Stimulated activated CD4-positive, alpha-beta T cell treated with anti-CD3 and anti-CD28 coated beads, Interleukin-4, amount 100 ng/mL, for 48 hours (primary cell): ENCODE results near the gene ZNF511.
"Not testable (repeated sequence)": the region's sequence is repeated elsewhere in the genome, so short reads cannot be mapped to it uniquely, and the experiment has no call there.

Experiments used
- DNase-seq, 2 donors: peaks; one replicate each; pipeline ENCODE4 v3.0.0-alpha.2; 2020; ENCODE audit warnings: low read depth in 2 of 2

The ZNF511 gene, protein sequence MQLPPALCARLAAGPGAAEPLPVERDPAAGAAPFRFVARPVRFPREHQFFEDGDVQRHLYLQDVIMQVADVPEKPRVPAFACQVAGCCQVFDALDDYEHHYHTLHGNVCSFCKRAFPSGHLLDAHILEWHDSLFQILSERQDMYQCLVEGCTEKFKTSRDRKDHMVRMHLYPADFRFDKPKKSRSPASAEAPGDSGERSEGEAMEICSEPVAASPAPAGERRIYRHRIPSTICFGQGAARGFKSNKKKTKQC

DNA sequence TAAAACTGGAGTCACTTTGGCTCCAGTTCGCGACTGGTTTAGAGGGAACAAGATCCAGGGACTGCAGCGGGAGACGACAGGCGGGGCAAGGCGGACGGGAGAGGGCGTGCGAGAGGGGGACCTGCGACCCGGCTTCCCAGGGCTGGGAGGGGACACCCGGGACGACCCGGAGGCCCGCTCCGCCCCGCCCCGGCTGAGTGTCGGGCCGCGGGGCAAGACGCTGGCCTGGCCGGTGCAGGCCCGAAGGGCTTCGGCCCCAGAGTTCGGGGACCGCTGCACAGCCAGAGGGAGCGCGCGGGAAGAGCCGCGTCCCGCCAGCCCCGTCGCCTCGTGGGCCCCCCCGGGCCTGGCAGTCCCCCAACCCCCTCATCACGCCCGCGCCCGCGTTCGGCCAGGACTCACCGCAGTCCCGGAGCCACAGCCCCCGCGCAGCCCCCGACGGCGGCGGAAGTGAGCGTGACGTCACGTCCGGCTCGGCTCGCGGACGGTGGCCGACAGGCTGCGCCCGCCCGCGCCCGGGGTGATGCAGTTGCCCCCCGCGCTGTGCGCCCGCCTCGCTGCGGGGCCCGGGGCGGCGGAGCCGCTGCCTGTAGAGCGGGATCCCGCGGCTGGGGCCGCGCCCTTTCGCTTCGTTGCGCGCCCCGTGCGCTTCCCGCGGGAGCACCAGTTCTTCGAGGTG lies at the start of gene ZNF511, which contains the start of gene TUBGCP2:
Gene ZNF511 (plus strand): TSS at position 494 of the 679 bp plus-strand sequence. CDS start 30 bp downstream, at position 524.
Gene TUBGCP2 (minus strand): TSS at position 452 of the 679 bp plus-strand sequence. CDS start 5,931 bp downstream, outside the sequence.
- peak; percentile 82 to 84 for DNase-seq

DNA sequence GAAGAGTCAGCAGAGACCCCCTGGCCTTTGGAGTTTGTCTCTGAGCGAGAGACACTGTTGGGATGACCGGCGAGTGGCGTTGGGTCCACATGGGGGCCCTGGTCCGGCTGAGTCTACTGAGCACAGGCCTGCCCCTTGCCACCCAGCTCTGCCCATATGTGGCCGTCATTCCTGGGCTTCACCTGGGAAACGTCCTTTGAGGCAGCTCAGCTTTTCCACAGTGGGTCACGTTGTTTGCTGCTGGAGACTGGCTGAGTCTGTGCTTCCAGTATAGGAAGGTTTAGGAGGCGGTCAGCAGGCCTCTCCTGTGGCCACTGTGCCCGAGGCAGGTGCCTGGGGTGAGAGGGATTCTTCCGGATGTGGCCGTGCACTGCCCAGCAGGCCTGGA lies 49.1 kb upstream of the ZNF511 start:
- no peak for DNase-seq

DNA sequence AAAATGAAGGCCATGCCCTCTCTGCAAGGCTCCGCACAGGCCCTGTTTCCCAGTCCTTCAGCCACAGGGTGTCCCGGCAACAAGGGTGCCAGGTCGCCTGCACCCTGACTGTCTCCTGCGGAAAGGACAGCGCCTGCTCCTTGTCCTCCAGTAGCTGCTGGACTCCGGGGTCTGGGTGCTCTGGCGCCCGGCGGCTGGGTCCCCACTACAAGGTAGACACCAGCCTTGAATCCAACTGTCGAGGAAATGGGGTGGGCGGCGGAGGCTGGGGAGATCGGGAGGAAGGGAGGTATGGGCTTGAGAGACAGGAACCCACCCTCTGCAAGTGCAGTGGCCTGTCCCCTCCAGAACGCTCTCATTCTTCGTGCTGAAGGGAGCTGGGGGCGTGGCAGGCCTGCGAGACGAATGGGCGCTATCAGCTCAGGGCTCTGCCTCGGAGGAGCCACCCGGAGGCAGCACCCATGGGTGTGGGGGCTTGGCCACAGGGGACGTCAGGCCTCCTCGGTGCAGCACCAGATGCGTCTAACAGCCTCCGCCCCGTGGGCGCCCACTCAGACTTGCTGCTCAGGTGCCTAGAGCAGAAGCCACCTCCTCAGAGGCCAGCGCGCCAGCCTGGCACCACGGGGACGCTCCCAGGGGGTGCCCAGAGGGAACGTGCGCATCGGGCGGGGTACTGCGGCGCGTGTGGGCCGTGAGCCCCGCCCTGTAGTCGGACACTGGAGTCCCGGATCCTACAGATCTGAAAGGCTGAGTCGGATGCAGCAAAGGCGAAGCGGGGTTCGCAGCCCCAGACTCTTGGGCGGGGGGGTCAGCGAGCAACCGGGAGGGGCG lies 47.6 kb upstream of the ZNF511 start:
- peak; percentile 57 to 65 for DNase-seq

DNA sequence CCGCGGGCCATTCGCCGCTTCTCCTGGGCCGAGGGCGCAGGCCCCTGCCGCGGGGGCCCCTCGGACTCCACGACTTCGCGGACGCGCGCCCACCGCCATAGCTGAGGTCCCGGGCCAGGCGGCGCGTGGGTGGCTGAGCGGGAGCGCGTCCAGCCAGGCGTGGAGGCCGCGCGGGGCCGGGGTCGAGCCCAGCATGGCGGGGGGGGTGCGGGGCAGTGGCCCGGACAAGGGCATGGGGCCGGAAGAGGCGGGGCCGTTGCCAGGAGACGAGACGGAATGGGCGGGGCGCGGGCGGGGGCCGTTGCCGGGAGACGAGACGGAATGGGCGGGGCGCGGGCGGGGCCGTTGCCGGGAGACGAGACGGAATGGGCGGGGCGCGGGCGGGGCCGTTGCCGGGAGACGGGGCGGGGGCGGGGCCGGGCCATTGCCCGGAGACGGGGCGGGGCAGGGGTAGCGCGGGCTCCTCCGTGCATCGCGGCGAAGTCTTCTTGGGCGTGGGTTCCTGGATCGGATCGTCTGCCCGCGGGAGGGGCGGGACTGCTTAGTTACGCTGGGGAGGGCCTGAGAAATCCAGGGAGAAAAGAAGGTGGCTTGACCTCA lies 46.9 kb upstream of the ZNF511 start:
- peak; percentile 78 to 85 for DNase-seq

DNA sequence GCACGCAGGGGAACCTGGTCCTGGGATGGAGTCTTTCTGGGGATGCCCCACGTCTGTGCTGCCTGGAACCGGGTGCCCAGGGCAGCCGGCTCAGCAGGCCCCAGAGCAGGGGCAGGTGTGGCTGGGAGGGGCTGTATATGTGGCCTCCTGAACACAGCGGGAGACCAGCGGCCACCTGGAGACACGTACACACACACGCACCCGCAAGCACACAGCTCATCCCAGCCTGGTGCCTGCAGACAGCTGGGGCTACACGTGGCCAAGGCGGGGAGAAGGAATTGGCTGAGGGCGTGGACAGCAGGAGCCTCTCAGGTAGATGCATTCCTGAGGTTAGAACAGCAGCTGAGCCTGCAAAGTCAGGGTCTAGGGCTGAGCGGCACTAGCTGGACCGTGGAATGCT lies 46.0 kb upstream of the ZNF511 start:
- no peak for DNase-seq

DNA sequence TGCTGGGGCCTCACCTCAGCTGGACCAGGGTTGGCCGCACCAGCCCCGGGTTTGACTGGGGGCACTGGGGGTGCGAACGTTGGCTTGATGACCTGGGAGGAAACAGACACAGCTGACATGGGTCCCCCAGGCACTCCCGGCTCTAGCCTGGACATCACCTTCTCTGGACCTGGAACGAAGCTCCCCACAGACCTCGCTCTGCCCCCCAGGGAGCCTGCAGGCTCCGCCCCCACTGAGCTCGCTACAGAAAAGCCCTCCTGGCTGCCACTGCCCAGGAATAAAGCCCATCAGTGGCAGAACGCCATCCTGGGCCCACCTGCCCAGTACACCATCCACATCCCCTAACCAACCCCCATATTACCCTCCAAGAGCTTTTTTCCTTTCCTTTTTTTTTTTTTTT lies 45.0 kb upstream of the ZNF511 start:
- no peak for DNase-seq

DNA sequence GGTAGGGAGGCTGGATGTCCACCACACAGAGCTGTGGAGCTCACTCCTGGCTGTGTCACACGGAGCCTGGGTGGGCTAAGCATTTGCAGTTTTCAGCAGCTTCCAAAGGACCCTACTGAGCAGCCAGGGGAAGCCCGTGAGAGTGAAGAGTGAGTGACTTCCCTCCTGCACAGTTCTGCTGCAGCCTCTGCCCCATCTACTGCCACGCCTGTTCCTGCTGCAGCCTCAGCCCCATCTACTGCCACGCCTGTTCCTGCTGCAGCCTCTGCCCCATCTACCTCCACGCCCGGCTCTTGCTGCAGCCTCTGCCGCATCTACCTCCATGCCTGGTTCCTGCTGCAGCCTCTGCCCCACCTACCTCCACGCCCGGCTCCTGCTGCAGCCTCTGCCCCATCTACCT lies 44.3 kb upstream of the ZNF511 start:
- DNase-seq, result no peak

DNA sequence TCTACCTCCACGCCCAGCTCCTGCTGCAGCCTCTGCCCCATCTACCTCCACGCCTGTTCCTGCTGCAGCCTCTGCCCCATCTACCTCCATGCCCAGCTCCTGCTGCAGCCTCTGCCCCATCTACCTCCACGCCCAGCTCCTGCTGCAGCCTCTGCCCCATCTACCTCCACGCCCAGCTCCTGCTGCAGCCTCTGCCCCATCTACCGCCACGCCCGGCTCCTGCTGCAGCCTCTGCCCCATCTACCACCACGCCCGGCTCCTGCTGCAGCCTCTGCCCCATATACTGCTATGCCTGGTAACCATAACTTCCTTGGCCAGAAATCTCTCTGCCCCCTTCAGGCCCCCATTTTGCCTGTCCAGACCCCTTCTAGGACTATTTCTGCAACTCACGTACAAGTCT lies 43.7 kb upstream of the ZNF511 start:
- not testable (repeated sequence) for DNase-seq

DNA sequence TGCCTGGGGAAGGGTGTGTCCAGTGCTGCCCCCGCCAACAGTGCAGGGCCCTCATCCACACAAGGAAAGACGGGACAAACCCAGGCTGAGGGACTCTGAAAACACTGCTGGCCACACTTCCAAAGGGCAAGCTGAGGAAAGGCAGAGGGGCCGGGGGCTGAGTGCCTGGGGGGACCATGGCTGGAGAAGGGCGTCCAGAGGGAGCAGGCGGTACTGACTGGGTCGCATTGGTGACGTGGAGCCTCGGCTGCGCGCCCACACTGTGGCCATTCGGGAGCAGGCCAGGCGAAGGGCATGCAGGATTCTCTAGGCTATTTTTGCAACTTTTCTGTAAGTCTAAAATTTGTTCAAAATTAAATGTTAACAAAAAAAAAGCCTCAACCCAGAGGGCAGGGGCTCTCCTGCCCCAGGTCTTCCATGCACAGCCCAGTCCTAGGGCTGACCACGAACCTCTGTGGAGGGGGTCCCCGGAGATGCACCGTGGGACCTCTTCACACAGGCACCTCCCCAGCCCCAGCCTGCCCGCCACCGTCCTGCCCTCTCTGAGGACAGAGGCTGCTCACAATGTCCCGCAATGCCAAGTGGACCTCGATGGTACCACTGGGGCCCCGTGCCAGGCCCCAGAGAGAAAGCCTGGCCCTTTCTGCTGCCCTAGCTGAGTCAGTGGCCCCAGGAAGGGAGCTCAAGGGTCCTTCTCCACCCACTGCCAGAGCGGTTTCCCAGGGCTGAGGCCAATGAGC lies 42.5 kb upstream of the ZNF511 start:
- DNase-seq, result no peak

DNA sequence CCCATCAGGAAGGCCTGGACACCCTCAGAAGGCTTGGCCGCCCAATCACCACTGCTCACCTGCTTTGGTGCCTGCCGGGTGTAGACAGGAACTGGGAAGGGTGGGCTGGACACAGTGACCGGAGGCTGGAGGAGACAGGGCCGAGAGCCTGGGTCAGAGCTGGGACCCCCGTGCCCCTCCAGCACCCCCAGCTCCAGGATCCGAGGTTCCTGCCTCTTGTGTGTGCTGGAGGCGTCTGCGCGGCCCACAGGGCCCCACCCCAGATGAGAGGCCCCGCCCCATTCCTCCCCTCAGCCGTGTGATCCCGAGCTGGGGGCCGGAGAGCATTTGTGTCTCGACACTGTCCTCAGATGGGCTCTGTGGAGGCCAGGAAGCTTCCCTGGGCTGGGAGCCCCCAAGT lies 41.4 kb upstream of the ZNF511 start:
- no peak for DNase-seq

DNA sequence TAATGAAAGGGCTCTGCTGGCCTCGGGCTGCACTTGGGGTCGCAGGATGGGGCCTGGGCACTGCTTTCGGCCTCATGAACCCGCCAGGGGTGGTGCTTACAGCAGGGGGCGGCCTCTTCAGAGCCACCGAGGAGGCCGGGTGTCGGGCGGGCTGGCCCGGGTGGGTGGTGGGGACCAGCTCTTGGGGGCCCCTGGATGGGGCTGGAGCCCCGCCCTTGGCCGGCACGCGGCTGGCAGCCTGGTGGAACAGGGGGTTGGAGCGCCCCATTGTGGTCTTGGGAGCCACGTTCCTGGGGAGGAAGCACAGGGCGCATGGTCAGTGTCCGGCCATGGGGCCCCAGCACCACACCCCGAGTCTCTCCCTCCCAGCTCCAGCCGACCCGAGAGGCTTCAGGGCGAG lies 40.9 kb upstream of the ZNF511 start:
- no peak for DNase-seq

DNA sequence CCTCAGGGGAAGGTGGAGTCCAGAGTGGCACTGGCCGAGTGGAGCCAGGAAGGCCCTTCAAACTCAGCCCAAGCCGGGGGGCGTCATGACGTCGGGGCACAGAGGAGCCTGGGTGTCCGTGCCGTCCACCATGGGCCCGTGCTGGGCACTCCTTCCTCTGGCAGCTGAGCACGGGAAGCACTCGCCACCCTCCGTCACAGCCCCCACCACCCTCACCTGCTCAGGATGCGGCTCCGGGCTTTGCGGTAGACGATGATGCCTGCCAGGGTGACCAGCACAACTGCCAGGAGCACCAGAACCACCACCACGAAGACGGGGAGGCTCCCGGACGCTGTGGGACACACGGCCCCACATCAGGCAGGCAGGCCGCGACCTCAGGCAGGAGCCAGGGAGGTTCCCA lies 40.2 kb upstream of the ZNF511 start:
- DNase-seq, result no peak

DNA sequence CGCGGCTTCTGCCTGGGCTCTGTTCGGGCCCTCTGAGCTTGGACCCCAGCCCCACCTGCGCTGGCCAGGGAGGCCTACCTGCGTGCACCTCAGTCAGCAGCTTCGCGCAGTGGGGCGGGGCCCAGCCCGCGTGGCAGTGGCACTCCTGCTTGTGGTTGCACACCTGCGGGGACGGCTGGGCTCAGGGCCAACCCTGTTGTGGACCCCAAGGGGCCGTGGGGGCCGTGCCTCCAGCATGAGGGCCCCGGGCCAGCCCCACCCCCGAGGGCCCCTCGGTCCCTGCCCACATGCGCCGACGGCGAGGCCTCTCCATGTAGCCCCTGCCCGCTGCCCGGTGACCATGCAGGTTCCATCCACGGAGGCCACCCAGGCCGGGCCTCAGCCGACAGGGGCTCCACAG lies 39.3 kb upstream of the ZNF511 start:
- DNase-seq, result no peak

DNA sequence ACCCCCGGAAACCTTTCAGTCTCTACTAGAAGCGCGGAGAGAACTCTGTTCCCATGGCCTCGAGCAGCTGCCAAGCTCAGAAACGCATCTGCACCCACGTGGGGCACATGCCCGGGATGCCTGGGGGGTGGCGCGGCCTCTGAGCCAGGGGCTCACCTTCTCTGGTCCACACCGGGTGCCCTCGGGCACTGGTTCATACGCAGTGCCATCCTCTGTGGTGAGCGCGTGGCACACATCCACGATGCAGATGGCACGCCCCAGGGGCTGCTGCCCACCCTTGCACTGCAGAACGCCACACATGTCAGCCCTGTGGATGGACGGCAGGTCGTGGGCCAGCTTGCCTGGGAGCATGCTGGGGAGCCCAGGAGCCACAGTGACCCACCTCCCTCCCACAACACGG lies 38.5 kb upstream of the ZNF511 start:
- DNase-seq, result no peak

DNA sequence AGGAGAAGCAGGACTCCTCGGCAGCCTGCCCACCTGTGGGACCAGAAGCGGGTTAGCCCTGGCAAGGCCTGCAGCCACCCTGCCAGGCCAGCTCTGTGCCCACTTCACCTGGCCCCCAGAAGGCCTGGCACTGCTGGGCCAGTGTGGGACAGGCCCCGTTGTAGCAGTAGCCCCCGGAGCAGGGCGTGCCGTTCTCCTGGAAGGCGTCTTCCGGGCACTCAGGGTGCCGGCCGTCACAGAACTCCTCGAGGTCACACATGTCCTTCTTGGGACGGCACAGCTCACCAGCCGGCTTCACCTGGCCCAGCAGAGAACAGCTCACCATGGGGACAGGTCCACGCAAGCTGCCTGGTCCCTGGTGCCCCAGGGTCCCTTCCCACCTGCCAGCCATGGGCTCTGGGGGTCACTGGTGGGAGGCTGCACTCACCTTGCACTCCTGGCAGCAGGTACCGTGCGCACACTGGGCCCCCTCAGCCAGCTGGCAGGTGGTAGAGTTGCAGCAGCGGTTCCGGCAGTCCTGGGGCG lies 37.9 kb upstream of the ZNF511 start:
- DNase-seq, result no peak

DNA sequence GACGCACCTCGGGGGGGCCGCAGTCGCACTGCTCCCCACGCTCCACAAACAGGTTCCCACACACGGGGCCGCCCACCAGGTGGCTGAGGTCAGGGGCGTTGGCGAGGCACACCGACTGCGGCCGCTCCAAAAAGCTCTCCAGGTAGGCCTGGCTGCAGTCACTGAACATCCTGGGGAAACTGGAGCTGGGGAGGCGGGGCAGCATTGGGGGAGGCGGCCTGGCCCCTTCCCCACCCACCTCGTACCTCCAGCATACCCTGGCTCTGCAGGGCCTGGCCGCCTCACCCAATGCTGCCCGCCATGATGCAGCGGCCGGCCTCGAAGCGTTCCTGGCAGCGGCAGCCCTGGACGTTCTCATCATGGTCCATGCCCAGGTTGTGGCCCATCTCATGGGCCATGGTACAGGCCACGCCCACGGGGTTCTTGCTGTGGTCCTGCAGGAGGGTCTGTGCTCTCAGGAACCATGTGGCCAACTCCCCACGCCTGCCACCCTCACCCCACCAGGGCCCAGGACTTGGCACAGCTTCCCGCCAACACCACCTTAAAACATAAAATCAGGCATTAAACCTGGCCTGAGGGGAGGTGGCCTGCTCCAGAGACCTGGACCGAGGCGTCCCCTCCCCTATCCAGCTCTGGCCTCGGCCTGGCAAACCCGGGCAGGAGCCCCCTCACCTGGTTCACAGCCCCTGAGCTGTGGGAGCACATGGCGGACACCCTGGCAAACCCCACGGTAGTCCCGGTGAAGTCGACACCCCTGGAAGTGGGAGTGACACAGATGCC lies 37.0 kb upstream of the ZNF511 start:
- DNase-seq, result no peak

DNA sequence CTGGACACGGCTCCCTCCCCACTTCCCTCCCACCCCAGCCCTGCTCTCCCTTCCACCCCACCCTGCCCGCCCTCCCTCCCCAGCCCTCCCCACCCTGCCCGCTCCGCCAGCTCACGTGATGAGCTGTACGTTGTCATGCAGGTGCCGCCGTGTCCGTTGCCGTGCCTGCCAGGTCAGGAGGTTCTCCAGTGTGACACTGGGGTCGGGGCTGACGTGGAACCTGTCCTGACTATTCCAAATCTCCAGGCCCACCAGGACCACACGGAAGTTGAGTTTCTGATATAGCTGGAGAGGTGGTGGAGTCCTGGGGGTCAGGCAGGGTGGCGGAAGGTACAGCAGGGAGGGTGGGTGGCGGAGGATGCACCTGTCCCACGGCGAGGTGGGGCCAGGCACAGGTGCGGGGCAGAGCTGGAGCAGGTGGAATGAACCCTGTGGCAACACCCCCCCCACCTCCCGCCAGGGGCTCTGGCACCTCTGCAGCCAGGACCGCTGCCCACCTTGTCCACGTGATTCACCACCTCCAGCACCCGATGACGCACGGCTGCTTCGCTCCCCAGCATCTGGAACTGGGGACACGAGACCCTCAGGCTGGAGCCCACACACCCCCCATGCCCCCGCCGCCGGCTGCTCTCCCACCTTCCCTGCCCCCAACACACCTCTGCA lies 36.3 kb upstream of the ZNF511 start:
- DNase-seq, result no peak

DNA sequence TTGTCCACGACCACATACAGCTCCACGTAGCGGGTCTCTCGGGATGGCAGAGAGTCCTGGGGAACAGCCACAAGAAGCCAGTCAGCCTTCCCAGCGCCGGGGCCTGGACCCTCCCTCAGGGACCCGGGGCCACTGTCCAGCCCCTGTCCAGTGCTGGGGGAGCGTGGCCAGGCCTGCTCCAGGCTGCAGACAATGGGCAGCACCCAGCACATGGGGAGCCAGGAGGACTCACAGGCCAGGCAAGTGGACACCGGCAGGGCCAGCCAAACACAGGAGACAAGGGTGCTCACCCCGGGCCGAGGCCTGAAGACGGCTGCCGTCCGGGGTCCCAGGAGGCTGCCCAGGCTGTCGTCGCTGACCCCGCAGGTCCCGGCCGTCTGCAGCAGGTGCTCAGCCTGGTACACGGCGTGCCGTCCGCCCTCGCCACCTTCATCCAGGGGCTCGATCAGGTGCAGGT lies 35.7 kb upstream of the ZNF511 start:
- DNase-seq, result no peak

DNA sequence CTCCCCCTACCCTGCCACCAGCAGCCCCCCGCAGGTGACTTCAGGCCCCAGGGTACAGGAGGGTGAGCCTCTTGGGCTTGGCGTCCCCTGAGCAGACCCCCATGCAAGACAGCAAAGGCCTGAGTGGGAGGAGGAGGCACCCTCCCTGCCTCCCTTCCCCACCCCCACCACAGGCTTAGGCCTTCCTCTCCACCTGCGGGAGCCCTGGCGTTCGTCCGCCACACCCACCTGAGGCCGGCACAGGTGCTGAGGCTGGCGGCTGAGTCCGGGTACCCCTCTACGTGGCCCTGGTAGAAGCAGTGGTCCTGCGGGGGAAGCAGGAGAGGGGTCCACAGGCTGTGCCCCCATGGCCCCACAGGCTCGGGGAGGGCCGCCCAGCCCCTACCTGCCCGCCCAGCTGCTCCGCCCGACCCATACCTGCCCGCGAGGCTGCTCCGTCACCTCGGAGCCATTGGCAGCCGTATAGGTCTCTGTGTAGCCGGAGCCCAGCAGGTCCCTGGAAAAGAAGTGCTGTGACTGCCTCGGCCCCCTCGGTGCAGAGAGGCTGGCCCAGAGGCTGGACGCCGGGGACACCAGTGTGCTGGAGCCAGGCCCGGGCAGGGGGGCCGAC lies 35.1 kb upstream of the ZNF511 start:
- no peak for DNase-seq
